IgD-negative memory B cell (primary cell): ENCODE measurements around the gene SAXO1. TPM values are rescaled to one million over a fixed set of nuclear protein-coding genes. Genes with fewer than 3 reads are reported as not detected.
A peak's percentile ranks its signal among the peaks of the same experiment; 100 is the strongest.
"Not testable (repeated sequence)": the region's sequence is repeated elsewhere in the genome, so short reads cannot be mapped to it uniquely, and the experiment has no call there.

Source experiments
- H3K27ac Mint-ChIP-seq, 3 donors: one replicate each; pipeline ENCODE4 v1.8.0; 2020 to 2022; ENCODE audit warnings: mild to moderate bottlenecking in 3 of 3, mixed read lengths in 3 of 3, moderate library complexity in 1 of 3
- H3K27me3 Mint-ChIP-seq: one replicate; pipeline ENCODE4 v1.8.0; 2021; ENCODE audit warnings: mixed read lengths
- H3K36me3 Mint-ChIP-seq: one replicate; pipeline ENCODE4 v1.8.0; 2020; ENCODE audit warnings: mild to moderate bottlenecking, mixed read lengths
- H3K4me1 Mint-ChIP-seq, 3 donors: one replicate each; pipeline ENCODE4 v1.8.0; 2020 to 2022; ENCODE audit warnings: mixed read lengths in 3 of 3, mild to moderate bottlenecking in 1 of 3
- H3K4me3 Mint-ChIP-seq, 4 donors: one replicate each; pipeline ENCODE4 v1.8.0; 2020 to 2022; ENCODE audit warnings: mild to moderate bottlenecking in 4 of 4, mixed read lengths in 4 of 4, moderate library complexity in 3 of 4
- H3K9me3 Mint-ChIP-seq, 3 donors: one replicate each; pipeline ENCODE4 v1.8.0; 2020 to 2021; ENCODE audit warnings: mixed read lengths in 3 of 3, mild to moderate bottlenecking in 1 of 3
- polyA plus RNA-seq: library from polyadenylated mRNA; unstranded; fragments of 300-500 nt; fragmentation: Illumina TruSeq; gene quantifications from one replicate; pipeline ENCODE4 v1.2.3, GENCODE V29; 2021

The SAXO1 gene
- polyA plus RNA-seq, 1 donor from 2014 or later = not detected

GRCh38 chr9:18969128-18969527 is 63.9 kb downstream of the SAXO1 start:
- Mint-ChIP-seq H3K9me3 (peaks cover 7 to 15% (median 11%) of the 10 kb centered on the region in 3 donors), H3K36me3 (peaks cover 1% of the 10 kb centered on the region)

GRCh38 chr9:18955626-18956025 is 77.4 kb downstream of the SAXO1 start:
- Mint-ChIP-seq H3K36me3 (no peaks in the 10 kb centered on the region), H3K4me1 (no peaks in the 10 kb centered on the region), H3K27me3 (no peaks in the 10 kb centered on the region), H3K9me3 (peaks cover 0 to 2% (median 0%) of the 10 kb centered on the region in 3 donors), H3K27ac (no peak overlapping the region), H3K4me3 (no peak overlapping the region)

More at GRCh38 chr9:18969128-18969527, 63.9 kb downstream of the SAXO1 start:
- no peak overlapping the region for H3K27ac Mint-ChIP-seq
- peaks cover 2% of the 10 kb centered on the region for H3K27me3 Mint-ChIP-seq
- no peaks in the 10 kb centered on the region for H3K4me1 Mint-ChIP-seq
- no peak overlapping the region for H3K4me3 Mint-ChIP-seq

- H3K4me3 Mint-ChIP-seq = no peak overlapping the region
- no peaks in the 10 kb centered on the region for H3K9me3 Mint-ChIP-seq
- no peaks in the 10 kb centered on the region for H3K36me3 Mint-ChIP-seq
- no peaks in the 10 kb centered on the region for H3K27me3 Mint-ChIP-seq
- no peaks in the 10 kb centered on the region for H3K4me1 Mint-ChIP-seq
- no peak overlapping the region for H3K27ac Mint-ChIP-seq
These were observed 81.1 kb downstream of the SAXO1 start for GRCh38 chr9:18951936-18952335.

- no peak overlapping the region for H3K27ac Mint-ChIP-seq
- no peaks in the 10 kb centered on the region for H3K36me3 Mint-ChIP-seq
- H3K4me3 Mint-ChIP-seq = no peak overlapping the region
- peaks cover 0 to 3% (median 0%) of the 10 kb centered on the region in 3 donors for H3K4me1 Mint-ChIP-seq
- no peaks in the 10 kb centered on the region for H3K9me3 Mint-ChIP-seq
- H3K27me3 Mint-ChIP-seq = peaks cover 3% of the 10 kb centered on the region
These were observed 85.1 kb downstream of the SAXO1 start for GRCh38 chr9:18947892-18948339.

GRCh38 chr9:18942801-18943200 is 90.2 kb downstream of the SAXO1 start:
- peaks cover 5% of the 10 kb centered on the region for H3K27me3 Mint-ChIP-seq
- no peaks in the 10 kb centered on the region for H3K36me3 Mint-ChIP-seq
- H3K27ac Mint-ChIP-seq = no peak overlapping the region
- no peak overlapping the region for H3K4me3 Mint-ChIP-seq
- H3K9me3 Mint-ChIP-seq = no peaks in the 10 kb centered on the region
- peaks cover 0 to 3% (median 0%) of the 10 kb centered on the region in 3 donors for H3K4me1 Mint-ChIP-seq

GRCh38 chr9:18941060-18941740 is 91.8 kb downstream of the SAXO1 start:
- Mint-ChIP-seq H3K27ac (no peak overlapping the region), H3K4me3 (no peak overlapping the region)

GRCh38 chr9:18939943-18940342 is 93.1 kb downstream of the SAXO1 start:
- H3K27me3 Mint-ChIP-seq = peaks cover 4% of the 10 kb centered on the region
- H3K27ac Mint-ChIP-seq = no peak overlapping the region
- H3K9me3 Mint-ChIP-seq = no peaks in the 10 kb centered on the region
- H3K4me1 Mint-ChIP-seq = peaks cover 0 to under 1% (median 0%) of the 10 kb centered on the region in 3 donors
- no peak overlapping the region for H3K4me3 Mint-ChIP-seq
- no peaks in the 10 kb centered on the region for H3K36me3 Mint-ChIP-seq

More at GRCh38 chr9:18941060-18941740, 91.8 kb downstream of the SAXO1 start:
- peaks cover 0 to 1% (median 0%) of the 10 kb centered on the region in 3 donors for H3K4me1 Mint-ChIP-seq
- H3K36me3 Mint-ChIP-seq = no peaks in the 10 kb centered on the region
- peaks cover 6% of the 10 kb centered on the region for H3K27me3 Mint-ChIP-seq
- no peaks in the 10 kb centered on the region for H3K9me3 Mint-ChIP-seq

GRCh38 chr9:18936094-18936871 is 96.7 kb downstream of the SAXO1 start:
- Mint-ChIP-seq H3K4me1 (no peaks in the 10 kb centered on the region), H3K27me3 (peaks cover 1% of the 10 kb centered on the region), H3K9me3 (peaks cover 0 to 5% (median 0%) of the 10 kb centered on the region in 3 donors), H3K27ac (no peak overlapping the region), H3K36me3 (no peaks in the 10 kb centered on the region), H3K4me3 (no peak overlapping the region)

- Mint-ChIP-seq H3K9me3 (peaks cover 0 to 5% (median 0%) of the 10 kb centered on the region in 3 donors), H3K27me3 (peaks cover 1% of the 10 kb centered on the region), H3K4me1 (no peaks in the 10 kb centered on the region), H3K4me3 (no peak overlapping the region), H3K27ac (no peak overlapping the region), H3K36me3 (no peaks in the 10 kb centered on the region)
These were observed 97.5 kb downstream of the SAXO1 start for GRCh38 chr9:18935541-18935940.

- H3K9me3 Mint-ChIP-seq, H3K36me3 Mint-ChIP-seq, H3K4me1 Mint-ChIP-seq, H3K27me3 Mint-ChIP-seq, H3K27ac Mint-ChIP-seq, H3K4me3 Mint-ChIP-seq: not testable (repeated sequence)
These were observed 102.4 kb downstream of the SAXO1 start for GRCh38 chr9:18930611-18931010.

GRCh38 chr9:18928711-18929110 is 104.3 kb downstream of the SAXO1 start:
- Mint-ChIP-seq H3K27me3 (no peaks in the 10 kb centered on the region), H3K4me1 (no peaks in the 10 kb centered on the region)

GRCh38 chr9:18926513-18926912 is 106.5 kb downstream of the SAXO1 start:
- Mint-ChIP-seq H3K36me3 (no peaks in the 10 kb centered on the region), H3K27ac (no peak overlapping the region), H3K4me3 (no peak overlapping the region), H3K27me3 (no peaks in the 10 kb centered on the region), H3K4me1 (no peaks in the 10 kb centered on the region), H3K9me3 (peaks cover 0 to 2% (median 0%) of the 10 kb centered on the region in 3 donors)

More at GRCh38 chr9:18928711-18929110, 104.3 kb downstream of the SAXO1 start:
- Mint-ChIP-seq H3K36me3 (no peaks in the 10 kb centered on the region), H3K4me3 (no peak overlapping the region), H3K27ac (no peak overlapping the region), H3K9me3 (peaks cover 0 to 2% (median 0%) of the 10 kb centered on the region in 3 donors)

- H3K4me3 Mint-ChIP-seq = no peak overlapping the region
- H3K9me3 Mint-ChIP-seq = peaks cover 0 to 2% (median 0%) of the 10 kb centered on the region in 3 donors
- no peaks in the 10 kb centered on the region for H3K4me1 Mint-ChIP-seq
- H3K27ac Mint-ChIP-seq = no peak overlapping the region
- H3K27me3 Mint-ChIP-seq = no peaks in the 10 kb centered on the region
- H3K36me3 Mint-ChIP-seq = no peaks in the 10 kb centered on the region
These were observed 107.1 kb downstream of the SAXO1 start for GRCh38 chr9:18925880-18926279.

- Mint-ChIP-seq H3K4me1 (no peaks in the 10 kb centered on the region), H3K4me3 (peak overlapping the region in 1 of 4 donors; percentile 57), H3K27me3 (no peaks in the 10 kb centered on the region), H3K9me3 (peaks cover 0 to 2% (median 0%) of the 10 kb centered on the region in 3 donors), H3K27ac (no peak overlapping the region), H3K36me3 (no peaks in the 10 kb centered on the region)
These were observed 109.2 kb downstream of the SAXO1 start for GRCh38 chr9:18923671-18924430.

- Mint-ChIP-seq H3K4me1 (no peaks in the 10 kb centered on the region), H3K36me3 (no peaks in the 10 kb centered on the region), H3K27me3 (no peaks in the 10 kb centered on the region), H3K27ac (no peak overlapping the region), H3K9me3 (peaks cover 0 to under 1% (median 0%) of the 10 kb centered on the region in 3 donors), H3K4me3 (no peak overlapping the region)
These were observed 109.8 kb downstream of the SAXO1 start for GRCh38 chr9:18923167-18923566.
